Measurements from ENCODE around the gene MMEL1.

The MMEL1 gene

DNA sequence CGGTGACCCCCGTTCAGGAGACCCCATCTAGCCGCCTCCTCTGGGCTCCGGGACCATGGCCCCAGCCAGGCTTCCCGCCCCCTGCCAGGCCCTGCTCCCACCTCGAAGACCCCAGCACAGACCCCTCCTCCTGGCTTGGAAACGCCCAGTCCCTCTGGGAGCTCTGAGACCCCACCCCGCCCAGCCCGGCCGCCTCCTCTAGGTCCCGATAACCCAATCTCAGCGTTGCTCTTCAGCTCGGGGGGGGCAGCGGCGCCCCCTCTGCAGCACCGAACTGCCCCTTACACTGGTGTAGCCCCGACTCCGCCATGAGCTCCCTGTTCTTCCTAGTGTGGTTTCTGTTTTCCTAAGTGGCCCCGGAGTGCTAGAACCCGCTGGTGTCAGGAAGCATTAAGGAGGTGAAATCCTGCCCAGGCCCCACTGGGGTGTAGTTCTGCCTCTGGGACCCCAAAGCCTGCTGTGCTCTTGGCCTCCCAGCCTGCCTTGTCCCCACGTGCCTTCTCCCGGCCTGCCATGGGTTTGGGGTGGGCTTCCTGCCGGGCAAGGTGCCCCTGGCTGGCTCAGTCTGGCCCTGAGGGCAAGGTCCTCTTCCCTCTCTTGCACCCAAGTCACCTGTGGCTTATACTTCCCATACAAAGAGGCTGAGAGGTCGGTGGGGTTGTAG lies 10.7 kb upstream of the MMEL1 start:
- Histone ChIP-seq H3K4me1 (ENCODE audit: low read depth, poor library complexity, severe bottlenecking) (no peaks in the 10 kb centered on the region), H3K79me2 (ENCODE audit: insufficient read depth, low read depth) (no peaks in the 10 kb centered on the region), H4K20me1 (ENCODE audit: insufficient read depth) (no peaks in the 10 kb centered on the region), H3K4me3 (IDR thresholded peaks at IDR 0.05; ENCODE audit: insufficient read depth, low read depth, low read length) (peak overlapping the region; percentile 35), H3K9ac (no peak overlapping the region), H3K36me3 (ENCODE audit: insufficient read depth) (no peaks in the 10 kb centered on the region), H2AFZ (ENCODE audit: low read depth) (0 out of 2 replicates have a peak overlapping the region, but pooled peaks have one; percentile 76), H3K27me3 (ENCODE audit: insufficient read depth, low read depth) (peaks cover 50% of the 10 kb centered on the region), H3K4me2 (peak overlapping the region; percentile 54; the same call in 1 of the 2 replicates), H3K27ac (no peak overlapping the region)
- TF ChIP-seq, protein P1, sequence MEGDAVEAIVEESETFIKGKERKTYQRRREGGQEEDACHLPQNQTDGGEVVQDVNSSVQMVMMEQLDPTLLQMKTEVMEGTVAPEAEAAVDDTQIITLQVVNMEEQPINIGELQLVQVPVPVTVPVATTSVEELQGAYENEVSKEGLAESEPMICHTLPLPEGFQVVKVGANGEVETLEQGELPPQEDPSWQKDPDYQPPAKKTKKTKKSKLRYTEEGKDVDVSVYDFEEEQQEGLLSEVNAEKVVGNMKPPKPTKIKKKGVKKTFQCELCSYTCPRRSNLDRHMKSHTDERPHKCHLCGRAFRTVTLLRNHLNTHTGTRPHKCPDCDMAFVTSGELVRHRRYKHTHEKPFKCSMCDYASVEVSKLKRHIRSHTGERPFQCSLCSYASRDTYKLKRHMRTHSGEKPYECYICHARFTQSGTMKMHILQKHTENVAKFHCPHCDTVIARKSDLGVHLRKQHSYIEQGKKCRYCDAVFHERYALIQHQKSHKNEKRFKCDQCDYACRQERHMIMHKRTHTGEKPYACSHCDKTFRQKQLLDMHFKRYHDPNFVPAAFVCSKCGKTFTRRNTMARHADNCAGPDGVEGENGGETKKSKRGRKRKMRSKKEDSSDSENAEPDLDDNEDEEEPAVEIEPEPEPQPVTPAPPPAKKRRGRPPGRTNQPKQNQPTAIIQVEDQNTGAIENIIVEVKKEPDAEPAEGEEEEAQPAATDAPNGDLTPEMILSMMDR (conservative IDR thresholded peaks at IDR 0.05; ENCODE audit: low read depth, low read length): no peak

- Histone ChIP-seq H3K36me3 (ENCODE audit: insufficient read depth) (no peaks in the 10 kb centered on the region), H2AFZ (ENCODE audit: low read depth) (peak overlapping the region; percentile 76), H3K27me3 (ENCODE audit: insufficient read depth, low read depth) (peaks cover 51% of the 10 kb centered on the region), H3K4me2 (peak overlapping the region; percentile 54), H3K27ac (no peak overlapping the region), H3K4me1 (ENCODE audit: low read depth, poor library complexity, severe bottlenecking) (no peaks in the 10 kb centered on the region), H3K79me2 (ENCODE audit: insufficient read depth, low read depth) (no peaks in the 10 kb centered on the region), H3K4me3 (IDR thresholded peaks at IDR 0.05; ENCODE audit: insufficient read depth, low read depth, low read length) (peak overlapping the region; percentile 58), H4K20me1 (ENCODE audit: insufficient read depth) (no peaks in the 10 kb centered on the region), H3K9ac (peak overlapping the region; percentile 47)
- TF ChIP-seq, protein P1 (conservative IDR thresholded peaks at IDR 0.05; ENCODE audit: low read depth, low read length): no peak
Observed at GRCh38 chr1:2642560-2643413, 10.0 kb upstream of the MMEL1 start.

- Histone ChIP-seq H3K79me2 (ENCODE audit: insufficient read depth, low read depth) (no peaks in the 10 kb centered on the region), H2AFZ (ENCODE audit: low read depth) (peak overlapping the region; percentile 76), H3K27ac (no peak overlapping the region), H3K4me3 (IDR thresholded peaks at IDR 0.05; ENCODE audit: insufficient read depth, low read depth, low read length) (peak overlapping the region; percentile 58), H3K27me3 (ENCODE audit: insufficient read depth, low read depth) (peaks cover 52% of the 10 kb centered on the region), H3K4me2 (peak overlapping the region; percentile 54), H3K9ac (no peak overlapping the region), H3K4me1 (ENCODE audit: low read depth, poor library complexity, severe bottlenecking) (no peaks in the 10 kb centered on the region), H3K36me3 (ENCODE audit: insufficient read depth) (no peaks in the 10 kb centered on the region), H4K20me1 (ENCODE audit: insufficient read depth) (no peaks in the 10 kb centered on the region)
- TF ChIP-seq, protein P1 (conservative IDR thresholded peaks at IDR 0.05; ENCODE audit: low read depth, low read length): no peak
Observed at GRCh38 chr1:2642131-2642559, 9.3 kb upstream of the MMEL1 start.

DNA sequence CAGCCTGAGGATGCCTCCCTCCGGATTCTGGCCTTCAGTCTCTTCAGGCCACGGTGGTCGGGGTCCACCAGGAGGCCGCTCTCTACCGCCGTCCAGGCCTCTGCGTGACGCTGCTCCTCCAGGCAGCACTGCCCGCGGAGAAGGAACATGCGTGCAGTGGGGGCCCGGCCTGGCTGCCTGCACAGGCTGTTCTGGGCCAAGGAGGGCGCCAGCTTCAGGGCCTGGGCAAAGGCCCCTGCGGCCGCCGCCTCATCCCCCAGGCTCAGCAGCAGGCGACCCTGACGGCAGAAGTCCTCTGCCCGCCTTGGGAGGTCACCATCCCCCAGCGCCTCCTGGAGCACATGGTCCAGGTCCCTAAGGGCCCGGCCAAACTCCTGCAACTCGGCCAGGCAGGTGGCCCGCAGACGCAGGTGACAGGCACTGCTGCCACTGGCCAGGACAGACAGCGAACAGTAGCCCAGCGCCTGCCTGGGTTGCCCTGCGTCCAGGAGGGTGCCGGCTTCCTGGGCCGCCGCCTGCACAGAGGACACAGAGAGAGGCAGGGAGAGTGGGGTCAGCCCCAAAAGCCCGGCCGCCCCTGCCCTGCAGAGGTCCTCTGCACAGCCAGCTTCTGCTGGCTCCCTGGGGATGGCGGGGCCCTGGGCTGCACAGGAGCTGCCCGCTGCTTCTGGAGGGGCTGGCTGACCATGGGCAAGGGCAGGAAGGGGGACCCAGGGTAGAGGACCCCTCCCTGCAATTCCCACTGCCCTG lies 8.7 kb upstream of the MMEL1 start:
- H3K4me1 ChIP-seq (ENCODE audit: low read depth, poor library complexity, severe bottlenecking): no peaks in the 10 kb centered on the region
- no peaks in the 10 kb centered on the region for H3K36me3 ChIP-seq (ENCODE audit: insufficient read depth)
- TF ChIP-seq, protein P1 (conservative IDR thresholded peaks at IDR 0.05; ENCODE audit: low read depth, low read length): no peak
- no peak overlapping the region for H2AFZ ChIP-seq (ENCODE audit: low read depth)
- no peaks in the 10 kb centered on the region for H3K79me2 ChIP-seq (ENCODE audit: insufficient read depth, low read depth)
- H3K4me3 ChIP-seq (IDR thresholded peaks at IDR 0.05; ENCODE audit: insufficient read depth, low read depth, low read length): no peak overlapping the region
- no peak overlapping the region for H3K9ac ChIP-seq
- H4K20me1 ChIP-seq (ENCODE audit: insufficient read depth): no peaks in the 10 kb centered on the region
- H3K27ac ChIP-seq: no peak overlapping the region
- peaks cover 56% of the 10 kb centered on the region for H3K27me3 ChIP-seq (ENCODE audit: insufficient read depth, low read depth)
- peak overlapping the region; percentile 54; the same call in 1 of the 2 replicates for H3K4me2 ChIP-seq
